Inferior parietal cortex (tissue), 1 donor: ENCODE measurements around the gene DLG5.
A peak's percentile ranks its signal among the peaks of the same experiment; 100 is the strongest.
"Not testable (repeated sequence)": the region's sequence is repeated elsewhere in the genome, so short reads cannot be mapped to it uniquely, and the experiment has no call there.

Experiments
- DNase-seq: peaks from one replicate; pipeline ENCODE4 v3.0.0-alpha.2; 2016; ENCODE audit errors: extremely low spot score

The DLG5 gene

DNA sequence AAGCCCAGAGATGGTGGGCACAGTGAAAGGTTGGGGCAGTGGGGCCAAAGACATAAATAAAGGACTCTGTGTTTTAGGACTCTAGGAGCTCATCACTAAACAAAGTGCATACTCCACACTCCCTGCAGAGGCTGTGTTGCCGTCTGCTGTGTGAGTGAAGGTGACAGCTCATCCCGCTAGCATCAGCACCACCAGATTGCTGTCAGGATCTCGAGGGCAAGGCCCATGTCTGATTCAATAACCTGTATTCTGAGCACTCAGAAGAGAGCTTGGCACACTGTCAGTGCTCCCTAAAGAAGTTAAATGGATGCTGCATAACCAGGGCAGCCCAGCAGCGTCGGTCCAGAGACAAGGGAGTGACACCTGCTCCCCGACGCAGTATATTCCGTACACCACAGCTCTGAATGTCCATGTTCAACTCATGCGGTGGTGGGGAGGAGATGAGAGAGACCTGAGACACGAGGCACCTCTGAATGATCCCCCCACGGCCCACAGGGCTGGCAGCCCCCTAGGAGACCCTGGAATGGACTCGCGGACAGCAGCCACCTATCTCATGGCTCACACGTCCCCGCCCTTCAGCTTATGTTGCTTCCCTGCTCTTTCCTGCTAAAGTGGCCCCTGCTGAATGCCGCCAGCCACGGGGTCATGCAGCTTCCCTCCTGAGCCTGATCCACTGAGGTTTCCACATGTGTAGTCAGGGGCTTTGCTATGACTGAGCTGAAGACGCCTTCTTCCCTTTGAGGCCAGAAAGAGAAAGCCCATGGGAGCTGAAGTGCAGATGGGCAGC, 156.3 kb downstream of the DLG5 start:
- no peak for DNase-seq

DNA sequence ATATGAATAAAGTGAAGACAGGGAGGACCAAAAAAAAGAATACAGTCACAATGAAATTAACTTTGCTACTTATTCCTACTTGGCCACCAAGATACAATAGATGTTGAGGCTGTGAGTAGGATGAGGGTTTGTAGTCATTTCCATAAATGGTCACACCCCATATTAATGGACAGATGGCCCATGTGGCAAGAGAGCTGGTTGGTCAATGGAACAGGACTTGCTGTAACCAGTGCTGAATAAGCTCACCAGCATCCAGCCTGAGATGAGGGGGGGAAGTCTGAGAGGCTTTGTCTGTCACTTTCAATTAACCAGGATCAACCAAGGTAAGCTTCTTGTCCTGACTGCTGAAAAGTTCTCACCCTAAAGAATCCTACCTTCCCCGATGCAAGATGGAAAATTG, 158.5 kb downstream of the DLG5 start:
- no peak for DNase-seq

DNA sequence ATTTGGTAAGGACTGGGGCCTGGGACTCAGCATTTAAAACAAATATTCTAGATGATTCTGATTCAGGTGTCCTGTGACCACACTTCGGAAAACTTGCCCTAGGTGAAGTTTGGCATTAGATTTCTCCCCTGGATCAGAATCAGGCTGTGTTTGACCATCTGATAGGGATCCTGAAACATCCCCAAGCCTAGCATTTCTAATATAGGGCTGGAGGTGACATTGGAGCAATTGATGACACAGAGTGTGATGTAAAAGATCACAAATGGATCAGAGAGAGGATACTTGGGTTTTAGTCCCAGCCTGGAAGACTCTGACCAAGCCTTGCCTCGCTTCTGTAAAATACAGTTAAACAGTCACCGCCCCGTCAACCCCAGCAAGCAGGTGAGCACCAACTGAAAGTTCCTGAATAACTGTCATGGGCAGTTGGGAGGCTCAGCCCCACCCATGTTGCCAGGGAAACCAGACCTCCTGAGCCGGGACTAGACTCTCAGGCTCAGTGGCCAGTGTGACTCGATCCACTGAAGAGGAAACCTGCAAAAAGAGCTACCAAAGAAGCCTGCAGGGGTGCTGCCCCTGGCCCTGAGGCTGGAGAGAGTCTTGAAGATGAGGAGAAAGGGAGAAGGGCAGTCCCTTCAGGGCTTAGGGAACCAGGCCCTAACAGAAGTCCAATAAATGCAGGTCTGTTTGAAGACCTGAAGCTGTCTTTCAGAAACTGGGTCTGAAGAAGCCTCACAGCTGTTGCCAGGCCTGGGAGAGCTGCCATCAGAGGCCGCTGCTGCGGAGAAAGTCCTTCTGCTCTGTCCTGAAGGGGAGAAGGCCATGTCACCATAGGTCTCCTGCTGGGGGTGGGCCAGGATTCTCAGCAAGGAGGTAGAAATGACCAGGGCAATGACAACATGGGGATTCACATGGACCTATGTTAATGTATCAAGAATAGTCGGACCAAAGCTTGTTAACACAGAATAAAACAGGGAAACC, 162.8 kb downstream of the DLG5 start:
- no peak for DNase-seq

DNA sequence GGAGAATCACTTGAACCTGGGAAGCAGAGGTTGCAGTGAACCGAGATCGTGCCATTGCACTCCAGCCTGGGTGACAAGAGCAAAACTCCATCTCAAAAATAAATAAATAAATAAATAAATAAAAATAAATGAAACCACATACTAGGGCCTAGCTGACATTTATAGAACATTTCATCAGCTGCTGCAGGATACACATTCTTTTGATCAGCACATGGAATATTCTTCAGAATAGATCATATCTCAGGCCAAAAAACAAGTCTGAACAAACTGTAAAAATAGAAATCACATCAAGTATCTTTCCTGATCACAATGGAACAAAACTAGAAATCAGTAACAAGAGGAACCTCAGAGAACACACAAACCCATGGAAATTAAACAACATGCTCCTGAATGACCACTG, 168.1 kb downstream of the DLG5 start:
- not testable (repeated sequence) for DNase-seq

DNA sequence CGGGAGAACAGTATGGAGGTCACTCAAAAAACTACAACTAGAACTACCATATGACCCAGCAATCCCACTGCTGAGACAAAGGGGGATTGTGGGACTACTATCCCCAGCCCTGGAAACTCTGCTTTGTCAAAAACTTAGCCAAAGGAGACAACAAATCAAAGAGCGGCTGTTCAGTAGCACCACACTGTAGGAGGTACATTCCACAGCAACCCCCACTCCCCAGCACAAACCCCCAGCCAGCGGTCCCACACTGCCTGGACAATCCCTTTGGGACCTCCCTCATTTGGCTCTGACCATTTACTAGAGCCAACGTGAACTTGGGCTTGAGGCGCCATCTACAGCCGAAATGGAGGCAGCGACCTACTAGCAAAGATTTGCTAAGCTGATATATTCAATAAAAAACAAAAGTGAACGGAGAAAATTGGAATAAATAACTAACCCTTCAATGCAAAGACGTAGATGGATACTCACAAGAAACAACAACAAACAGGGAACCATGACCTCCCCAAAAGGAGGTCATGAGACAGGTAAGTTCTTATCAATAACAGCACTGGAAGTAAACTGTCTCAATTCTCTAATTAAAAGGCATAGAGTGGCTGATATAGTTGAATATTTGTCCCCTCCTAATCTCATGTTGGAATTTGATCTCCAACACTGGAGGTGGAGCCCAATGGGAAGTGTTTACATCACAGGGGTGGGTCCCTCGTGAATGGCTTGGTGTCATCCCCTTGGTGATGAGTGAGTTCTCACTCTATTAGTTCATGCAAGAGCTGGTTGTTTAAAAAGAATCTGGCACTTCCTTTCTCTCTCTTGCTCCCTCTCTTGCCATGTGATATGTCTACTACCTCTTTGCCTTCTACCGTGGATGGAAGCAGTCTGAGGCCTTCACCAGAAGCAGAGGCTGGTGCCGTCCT, 170.0 kb downstream of the DLG5 start:
- DNase-seq, result peak; percentile 66

DNA sequence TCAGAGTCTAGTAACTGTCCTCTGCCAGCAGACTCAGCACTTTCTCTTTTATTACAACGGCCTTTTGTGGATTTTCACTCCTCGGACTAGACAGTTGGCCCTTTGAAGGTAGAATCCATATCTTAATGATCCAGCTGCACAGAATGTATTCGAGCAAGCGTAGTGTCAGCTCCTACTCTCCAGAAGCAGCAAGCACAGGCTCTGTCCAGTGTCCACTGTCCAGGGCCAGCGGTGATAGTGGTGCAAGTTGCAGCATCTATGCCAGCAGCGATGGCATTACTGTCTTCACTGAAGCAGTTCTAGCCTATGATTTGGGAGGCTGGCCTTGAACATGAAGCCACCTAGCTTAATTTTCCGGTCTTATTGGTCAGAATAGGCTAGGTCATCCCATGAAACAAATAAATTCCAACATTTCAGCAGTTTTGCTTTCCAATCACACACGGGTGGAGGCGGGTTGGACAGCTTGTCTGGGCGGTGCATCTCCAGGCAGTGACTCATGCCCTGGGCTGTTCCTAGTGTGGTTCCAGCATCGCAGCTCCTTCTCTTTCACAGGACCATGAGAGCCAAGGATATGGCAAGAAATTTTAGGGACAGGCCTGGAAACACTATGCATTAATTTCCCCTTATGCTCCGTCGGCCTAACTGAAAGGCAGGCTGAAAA, 180.4 kb downstream of the DLG5 start:
- DNase-seq, result peak; percentile 9

DNA sequence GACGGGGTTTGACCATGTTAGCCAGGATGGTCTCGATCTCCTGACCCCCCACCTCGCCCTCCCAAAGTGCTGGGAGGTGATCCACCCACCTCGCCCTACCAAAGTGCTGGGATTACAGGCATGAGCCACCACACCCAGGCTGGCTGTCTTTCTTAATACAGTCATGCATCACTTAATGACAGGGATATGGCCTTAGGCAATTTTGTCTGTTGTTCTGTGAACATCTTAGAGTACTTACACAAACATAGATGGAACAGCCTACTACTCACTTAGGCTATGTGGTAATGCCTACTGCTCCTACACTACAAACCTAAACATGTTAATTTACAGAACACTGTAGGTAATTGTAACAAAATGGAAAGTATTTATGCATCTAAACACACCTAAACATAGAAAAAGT, 182.3 kb downstream of the DLG5 start:
- no peak for DNase-seq

DNA sequence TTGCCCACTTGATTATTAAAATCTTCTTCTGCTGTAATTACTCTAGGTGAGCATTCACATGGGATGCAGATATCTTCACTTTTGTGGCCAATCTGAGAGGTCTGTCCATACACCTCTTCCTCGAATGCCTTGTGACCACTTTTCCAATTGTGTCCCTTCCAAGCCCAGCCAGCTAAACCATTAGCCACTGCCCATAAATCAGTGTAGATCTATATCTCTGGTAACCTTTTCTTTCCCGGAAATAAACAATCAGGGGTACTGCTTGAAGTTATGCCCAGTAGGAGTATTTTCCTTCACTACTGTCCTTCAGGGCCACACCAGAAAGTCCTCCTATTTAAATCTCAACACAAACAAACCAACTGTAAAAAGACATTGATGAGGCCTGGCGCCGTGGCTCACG, 184.4 kb downstream of the DLG5 start:
- no peak for DNase-seq

DNA sequence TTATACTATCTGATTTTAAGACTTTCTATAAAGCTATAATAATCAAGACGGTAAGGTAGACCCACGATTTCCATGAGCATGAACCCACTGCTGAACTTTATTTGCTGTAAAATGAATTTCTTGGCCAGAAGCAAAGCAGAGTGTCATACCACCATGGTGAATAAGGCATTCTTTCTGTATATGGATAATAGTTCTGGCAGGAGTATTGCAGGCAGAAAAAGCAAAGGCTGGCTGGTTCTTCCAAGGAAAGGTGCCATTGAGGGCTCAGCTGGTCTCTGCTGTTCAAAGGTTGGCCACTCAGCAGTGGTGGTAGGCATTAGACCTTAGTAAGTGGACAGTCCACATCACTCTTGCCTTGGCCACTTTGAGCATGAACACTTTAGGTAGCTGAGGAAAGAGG, 184.8 kb downstream of the DLG5 start:
- DNase-seq, result no peak
